Activated T-helper 2 cell treated with anti-CD3 and anti-CD28 coated beads, Interferon-gamma antibody, Interleukin-2, Interleukin-4, amounts not matched to agents 10 μg/mL and 5 μg/mL and 100 μg/mL, durations not matched to agents 14 hours and 24 hours and 36 hours (primary cell): ENCODE data around the gene MSTN. TPM values are rescaled to one million over a fixed set of nuclear protein-coding genes. Genes with fewer than 3 reads are reported as not detected.
"Not testable (repeated sequence)": the region's sequence is repeated elsewhere in the genome, so short reads cannot be mapped to it uniquely, and the experiment has no call there.

ENCODE experiments used
- DNase-seq: peaks from one replicate; pipeline ENCODE4 v3.0.0; 2021; ENCODE audit warnings: low spot score
- H3K27ac Mint-ChIP-seq: one replicate; pipeline ENCODE4 v1.8.0; 2021; ENCODE audit warnings: mixed read lengths
- H3K27me3 Mint-ChIP-seq: one replicate; pipeline ENCODE4 v1.8.0; 2021; ENCODE audit warnings: low read depth, mixed read lengths
- H3K36me3 Mint-ChIP-seq: one replicate; pipeline ENCODE4 v1.8.0; 2021; ENCODE audit warnings: low read depth, mixed read lengths
- H3K4me1 Mint-ChIP-seq: one replicate; pipeline ENCODE4 v1.8.0; 2021; ENCODE audit warnings: low read depth, mixed read lengths
- H3K4me3 Mint-ChIP-seq: one replicate; pipeline ENCODE4 v1.8.0; 2021; ENCODE audit warnings: low read depth, mild to moderate bottlenecking, moderate library complexity, mixed read lengths
- H3K9me3 Mint-ChIP-seq: one replicate; pipeline ENCODE4 v1.8.0; 2021; ENCODE audit warnings: mixed read lengths
- intact Hi-C: fragments of 100-400 bp; cut with micrococcal nuclease; formaldehyde crosslinking; loops from one replicate; pipeline ENCODE4 v1.15.1; 2023
- total RNA-seq: library from RNA; stranded (reverse); gene quantifications from 2 replicates; pipeline ENCODE4 v1.2.3, GENCODE V29; 2022

Gene MSTN
- total RNA-seq, 1 donor from 2014 or later: not detected

DNA sequence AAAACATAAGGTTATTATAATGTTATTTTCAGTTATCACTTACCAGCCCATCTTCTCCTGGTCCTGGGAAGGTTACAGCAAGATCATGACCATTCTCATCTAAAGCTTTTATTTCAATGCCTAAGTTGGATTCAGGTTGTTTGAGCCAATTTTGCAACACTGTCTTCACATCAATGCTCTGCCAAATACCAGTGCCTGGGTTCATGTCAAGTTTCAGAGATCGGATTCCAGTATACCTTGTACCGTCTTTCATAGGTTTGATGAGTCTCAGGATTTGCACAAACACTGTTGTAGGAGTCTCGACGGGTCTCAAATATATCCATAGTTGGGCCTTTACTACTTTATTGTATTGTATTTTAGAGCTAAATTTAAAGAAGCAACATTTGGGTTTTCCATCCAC, 2.5 kb downstream of the MSTN start:
- no peak for DNase-seq
- H3K9me3 Mint-ChIP-seq: no peaks in the 10 kb centered on the region
- no peak overlapping the region for H3K4me3 Mint-ChIP-seq
- peaks cover 10% of the 10 kb centered on the region for H3K27me3 Mint-ChIP-seq
- no peaks in the 10 kb centered on the region for H3K36me3 Mint-ChIP-seq
- intact Hi-C loops: no loop called here
- H3K4me1 Mint-ChIP-seq: no peaks in the 10 kb centered on the region
- no peak overlapping the region for H3K27ac Mint-ChIP-seq

DNA sequence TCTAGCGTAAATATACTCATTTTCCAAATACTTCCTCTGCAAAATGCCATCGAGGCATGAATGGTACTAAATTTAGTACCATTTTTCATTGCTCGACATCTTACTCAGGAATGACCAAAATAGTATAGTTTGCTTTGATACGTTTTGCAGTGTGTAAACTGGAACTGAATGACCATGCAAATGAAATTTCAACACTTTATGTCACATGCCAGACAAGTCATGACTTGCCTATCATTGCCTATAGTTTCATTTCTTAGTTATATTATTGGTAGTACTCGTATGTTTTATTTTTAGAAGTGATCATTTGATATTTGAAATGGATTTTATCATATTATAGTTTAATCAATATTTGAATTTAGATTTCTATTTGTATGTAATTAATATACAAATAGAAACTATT, 9.1 kb downstream of the MSTN start:
- intact Hi-C loops: no loop called here

DNA sequence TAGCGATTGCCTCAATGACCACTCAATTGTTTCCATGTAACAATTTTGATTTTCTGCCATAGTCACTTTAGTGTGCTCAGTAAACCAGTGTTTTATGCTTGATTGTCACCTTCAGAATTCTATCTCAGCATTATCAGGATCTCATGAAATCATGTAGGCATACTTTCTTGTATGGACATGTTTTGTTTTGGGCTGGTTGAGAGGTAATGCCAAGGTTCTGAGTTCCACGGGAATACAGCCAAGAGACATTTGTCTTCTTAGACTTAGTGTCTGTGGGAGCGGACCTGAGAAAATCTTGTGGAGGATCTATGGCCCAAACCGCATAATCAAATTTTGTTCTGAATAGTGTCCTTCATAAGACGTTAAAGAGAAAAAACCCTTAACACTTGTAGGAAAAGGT, 10.2 kb downstream of the MSTN start:
- H3K9me3 Mint-ChIP-seq: no peaks in the 10 kb centered on the region
- intact Hi-C loops: no loop called here
- no peaks in the 10 kb centered on the region for H3K36me3 Mint-ChIP-seq

More for the DNA sequence above, 9.1 kb downstream of the MSTN start:
- no peaks in the 10 kb centered on the region for H3K36me3 Mint-ChIP-seq
- H3K4me1 Mint-ChIP-seq: no peaks in the 10 kb centered on the region
- DNase-seq: no peak
- no peak overlapping the region for H3K4me3 Mint-ChIP-seq
- H3K27ac Mint-ChIP-seq: no peak overlapping the region
- H3K27me3 Mint-ChIP-seq: peaks cover 5% of the 10 kb centered on the region
- H3K9me3 Mint-ChIP-seq: no peaks in the 10 kb centered on the region

DNA sequence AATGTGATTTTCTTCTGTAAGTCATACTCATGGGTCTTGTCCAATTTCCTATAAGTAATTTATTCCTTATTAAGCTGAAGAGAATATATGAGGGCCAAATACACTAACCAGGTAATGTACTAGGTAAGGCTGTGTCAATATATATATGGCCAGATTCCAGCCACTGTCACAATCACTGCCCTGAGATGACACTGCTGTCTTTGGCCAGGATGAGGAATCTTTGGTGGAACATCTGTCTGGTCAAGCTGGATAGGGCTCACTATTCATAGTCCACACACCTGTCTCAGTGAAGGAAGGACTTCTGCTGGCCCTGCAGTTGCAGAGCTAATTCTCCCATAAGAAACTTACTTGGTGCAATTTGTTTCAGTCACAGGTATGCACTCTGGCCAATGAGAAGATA, 11.3 kb downstream of the MSTN start:
- H3K27ac Mint-ChIP-seq: no peak overlapping the region
- H3K9me3 Mint-ChIP-seq: no peaks in the 10 kb centered on the region
- no peaks in the 10 kb centered on the region for H3K36me3 Mint-ChIP-seq
- no peaks in the 10 kb centered on the region for H3K4me1 Mint-ChIP-seq
- intact Hi-C loops: no loop called here
- DNase-seq: no peak
- H3K27me3 Mint-ChIP-seq: peaks cover 9% of the 10 kb centered on the region
- H3K4me3 Mint-ChIP-seq: no peak overlapping the region

More for the DNA sequence above, 10.2 kb downstream of the MSTN start:
- H3K27ac Mint-ChIP-seq: no peak overlapping the region
- DNase-seq: no peak
- H3K4me1 Mint-ChIP-seq: no peaks in the 10 kb centered on the region
- no peak overlapping the region for H3K4me3 Mint-ChIP-seq
- H3K27me3 Mint-ChIP-seq: peaks cover 7% of the 10 kb centered on the region

DNA sequence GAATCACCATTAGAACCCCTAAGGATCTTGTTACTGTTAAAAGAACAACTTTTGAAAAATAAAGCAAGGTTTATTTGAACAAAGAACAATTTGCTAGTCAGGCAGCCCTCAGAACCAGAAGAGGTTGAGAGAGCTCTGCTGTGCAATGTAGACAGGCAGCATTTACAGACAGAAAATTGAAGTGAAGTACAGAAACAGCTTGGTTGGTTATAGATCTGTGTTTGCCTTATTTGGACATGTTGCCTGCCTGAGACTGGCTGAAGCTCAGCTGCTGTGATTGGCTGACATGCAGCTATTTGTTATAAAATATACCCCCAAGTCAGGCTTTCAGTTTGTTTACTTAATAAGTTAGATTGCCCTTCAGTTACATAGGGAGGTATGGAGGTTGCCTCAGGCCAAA, 12.5 kb downstream of the MSTN start:
- H3K4me1 Mint-ChIP-seq: no peaks in the 10 kb centered on the region
- H3K27ac Mint-ChIP-seq: no peak overlapping the region

DNA sequence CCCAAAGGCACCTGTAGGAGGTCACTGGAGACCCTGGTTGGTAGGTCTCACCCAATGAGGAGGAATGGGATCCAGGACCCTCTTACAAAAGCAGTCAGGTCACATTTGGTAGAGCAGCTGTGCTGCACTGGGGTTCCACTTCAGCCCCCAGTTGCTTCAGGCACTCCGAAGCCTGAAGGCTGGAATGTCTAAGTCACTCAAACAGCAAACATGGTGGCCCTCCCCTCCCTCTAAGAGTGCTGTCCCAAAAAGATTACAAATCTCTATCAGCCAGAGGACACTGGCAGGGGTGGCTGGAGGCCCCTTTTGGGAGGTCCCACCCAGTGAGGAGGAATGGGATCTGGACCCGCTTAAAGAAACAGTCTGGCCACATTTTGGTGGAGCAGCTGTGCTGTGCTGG, 17.7 kb downstream of the MSTN start:
- Mint-ChIP-seq H3K4me3 (no peak overlapping the region), H3K36me3 (no peaks in the 10 kb centered on the region), H3K9me3 (no peaks in the 10 kb centered on the region), H3K27me3 (peaks cover 20% of the 10 kb centered on the region), H3K27ac (no peak overlapping the region), H3K4me1 (no peaks in the 10 kb centered on the region)
- intact Hi-C loops: no loop called here
- DNase-seq: no peak

More for the DNA sequence above, 12.5 kb downstream of the MSTN start:
- no peak for DNase-seq
- Mint-ChIP-seq H3K4me3 (no peak overlapping the region), H3K9me3 (no peaks in the 10 kb centered on the region), H3K36me3 (no peaks in the 10 kb centered on the region), H3K27me3 (peaks cover 9% of the 10 kb centered on the region)
- intact Hi-C loops: no loop called here

DNA sequence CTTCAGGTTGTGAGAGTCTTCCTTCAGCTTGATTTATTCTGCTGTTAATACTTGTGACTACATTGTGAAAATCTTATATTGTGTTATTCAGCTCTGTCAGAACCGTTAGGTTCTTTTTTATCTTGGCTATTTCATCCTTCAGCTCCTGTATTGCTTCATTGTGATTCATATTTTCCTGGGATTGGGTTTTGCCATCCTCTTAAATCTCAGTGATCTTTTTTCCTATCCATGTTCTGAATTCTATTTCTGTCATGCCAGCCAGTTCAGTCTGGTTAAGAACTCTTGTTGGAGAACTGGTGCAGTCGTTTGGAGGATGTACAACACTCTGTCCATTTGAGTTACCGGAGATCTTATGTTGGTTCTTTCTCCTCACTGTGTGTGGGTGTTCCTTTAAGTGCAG, 19.1 kb downstream of the MSTN start:
- no peaks in the 10 kb centered on the region for H3K9me3 Mint-ChIP-seq
- H3K4me3 Mint-ChIP-seq: no peak overlapping the region
- no peak for DNase-seq
- H3K36me3 Mint-ChIP-seq: no peaks in the 10 kb centered on the region
- H3K4me1 Mint-ChIP-seq: no peaks in the 10 kb centered on the region
- peaks cover 20% of the 10 kb centered on the region for H3K27me3 Mint-ChIP-seq
- H3K27ac Mint-ChIP-seq: no peak overlapping the region
- intact Hi-C loops: no loop called here

DNA sequence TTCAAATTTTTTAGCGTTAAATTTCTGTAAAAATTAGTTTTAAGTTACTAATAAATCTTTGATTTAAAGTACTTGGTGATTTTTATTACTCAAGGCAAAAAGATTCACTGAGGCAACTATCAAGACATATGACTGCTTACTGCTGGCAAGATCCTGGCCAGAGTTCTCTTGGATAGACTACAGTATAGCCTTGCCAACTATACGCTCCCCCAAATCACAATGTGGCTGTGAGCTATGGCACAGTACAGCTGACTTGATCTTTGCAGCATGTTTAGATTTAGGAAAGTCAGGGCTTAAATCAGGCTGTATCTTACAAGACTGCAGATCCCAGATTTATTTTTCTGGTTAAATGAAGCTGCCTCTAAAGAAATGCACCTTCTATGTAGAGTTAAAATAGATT, 26.5 kb downstream of the MSTN start:
- Mint-ChIP-seq H3K27me3 (peaks cover 9% of the 10 kb centered on the region), H3K4me3 (no peak overlapping the region), H3K36me3 (no peaks in the 10 kb centered on the region), H3K4me1 (no peaks in the 10 kb centered on the region), H3K27ac (no peak overlapping the region), H3K9me3 (no peaks in the 10 kb centered on the region)
- no peak for DNase-seq
- intact Hi-C loops: no loop called here

DNA sequence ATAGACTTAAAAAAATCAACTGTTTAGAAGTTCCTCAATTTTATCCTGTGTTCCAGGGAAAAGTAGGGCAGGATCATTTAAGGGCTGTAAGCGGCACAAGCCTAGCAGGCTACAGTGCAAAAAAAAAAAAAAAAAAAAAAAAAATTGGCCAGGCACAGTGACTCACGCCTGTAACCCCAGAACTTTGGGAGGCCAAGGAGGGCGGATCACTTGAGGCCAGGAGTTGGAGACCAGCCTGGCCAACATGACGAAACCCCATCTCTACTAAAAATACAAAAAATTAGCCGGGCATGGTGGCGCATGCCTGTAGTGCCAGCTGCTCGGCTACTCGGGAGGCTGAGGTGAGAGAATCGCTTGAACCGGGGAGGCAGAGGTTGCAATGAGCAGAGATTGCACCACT, 28.1 kb downstream of the MSTN start:
- intact Hi-C loops, H3K27ac Mint-ChIP-seq, H3K4me3 Mint-ChIP-seq, H3K9me3 Mint-ChIP-seq, H3K4me1 Mint-ChIP-seq, DNase-seq, H3K36me3 Mint-ChIP-seq: not testable (repeated sequence)
- H3K27me3 Mint-ChIP-seq: peaks cover 18% of the 10 kb centered on the region

DNA sequence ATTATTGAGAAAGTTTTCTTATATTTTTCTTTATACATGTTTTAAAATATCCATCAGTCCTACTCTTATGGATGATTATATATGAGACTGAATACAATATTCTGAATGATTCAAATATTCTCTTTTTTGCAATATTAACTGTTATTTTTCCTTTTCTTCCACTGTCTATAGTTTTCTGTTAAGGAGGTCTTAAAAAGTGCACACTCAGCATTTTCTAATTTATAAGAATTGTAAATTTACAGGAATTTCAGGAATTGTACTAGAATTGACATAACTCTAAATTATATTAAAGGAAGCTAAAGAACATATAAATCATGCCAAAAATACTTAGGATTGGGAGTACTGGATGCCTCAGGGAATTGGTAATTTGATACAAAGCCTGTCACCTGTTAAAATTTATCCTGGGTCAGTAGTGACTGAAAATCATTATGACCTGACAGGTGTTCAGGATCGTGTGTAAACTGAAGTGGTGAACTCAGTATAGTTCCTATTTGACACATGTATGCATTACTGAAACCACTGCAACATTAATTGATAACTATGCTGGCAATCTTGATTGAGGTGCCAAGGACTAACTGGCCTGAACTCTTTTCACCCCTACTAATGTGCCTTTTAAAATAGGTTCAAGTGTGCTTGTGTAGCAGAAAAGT, 30.4 kb downstream of the MSTN start:
- DNase-seq: no peak
- H3K9me3 Mint-ChIP-seq: no peaks in the 10 kb centered on the region
- intact Hi-C loops: no loop called here
- H3K4me1 Mint-ChIP-seq: no peaks in the 10 kb centered on the region
- no peak overlapping the region for H3K4me3 Mint-ChIP-seq
- no peaks in the 10 kb centered on the region for H3K36me3 Mint-ChIP-seq
- no peak overlapping the region for H3K27ac Mint-ChIP-seq
- peaks cover 22% of the 10 kb centered on the region for H3K27me3 Mint-ChIP-seq

DNA sequence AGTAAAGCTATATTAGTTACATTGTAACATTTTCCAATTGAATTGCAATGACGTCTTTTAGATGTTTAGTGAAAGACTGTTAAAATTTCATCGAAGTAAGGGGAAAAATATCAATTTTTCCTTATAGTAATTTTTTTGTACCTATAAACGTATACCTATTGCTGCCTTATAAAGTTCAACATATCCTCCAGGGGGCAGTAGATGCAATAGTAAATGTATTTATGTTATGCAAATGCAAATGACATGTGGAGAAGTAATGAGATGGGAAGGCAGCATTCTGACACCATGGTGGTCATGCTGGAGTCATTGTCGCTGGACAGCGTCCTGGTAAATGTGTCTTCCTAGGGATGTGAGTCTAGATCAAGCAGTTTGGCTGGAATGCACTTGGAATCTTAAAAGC, 38.7 kb downstream of the MSTN start:
- intact Hi-C loops: no loop called here
- no peak for DNase-seq

DNA sequence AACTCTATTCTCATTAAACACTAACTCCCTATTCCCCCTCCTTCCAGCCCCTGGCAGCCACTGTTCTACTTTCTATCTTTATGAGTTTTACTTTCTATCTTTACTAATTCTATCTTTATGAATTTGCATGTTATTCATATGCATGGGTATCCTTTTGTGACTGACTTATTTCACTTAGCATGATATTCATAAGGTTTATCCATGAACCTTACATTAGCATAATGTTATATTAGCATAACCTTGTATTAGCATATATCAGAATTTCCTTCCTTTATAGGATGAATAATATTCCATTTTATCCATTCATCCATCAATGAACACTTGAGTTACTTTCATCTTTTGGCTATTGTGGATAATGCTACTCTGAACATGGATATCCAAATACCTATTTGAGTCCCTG, 41.8 kb downstream of the MSTN start:
- intact Hi-C loops: no loop called here
- no peak overlapping the region for H3K4me3 Mint-ChIP-seq
- H3K4me1 Mint-ChIP-seq: no peaks in the 10 kb centered on the region
- peaks cover 13% of the 10 kb centered on the region for H3K9me3 Mint-ChIP-seq
- no peak overlapping the region for H3K27ac Mint-ChIP-seq
- no peak for DNase-seq
- H3K27me3 Mint-ChIP-seq: peaks cover 6% of the 10 kb centered on the region
- no peaks in the 10 kb centered on the region for H3K36me3 Mint-ChIP-seq

More for the DNA sequence above, 38.7 kb downstream of the MSTN start:
- H3K27ac Mint-ChIP-seq: no peak overlapping the region
- no peaks in the 10 kb centered on the region for H3K36me3 Mint-ChIP-seq
- no peaks in the 10 kb centered on the region for H3K9me3 Mint-ChIP-seq
- no peak overlapping the region for H3K4me3 Mint-ChIP-seq
- H3K27me3 Mint-ChIP-seq: peaks cover 18% of the 10 kb centered on the region
- no peaks in the 10 kb centered on the region for H3K4me1 Mint-ChIP-seq

DNA sequence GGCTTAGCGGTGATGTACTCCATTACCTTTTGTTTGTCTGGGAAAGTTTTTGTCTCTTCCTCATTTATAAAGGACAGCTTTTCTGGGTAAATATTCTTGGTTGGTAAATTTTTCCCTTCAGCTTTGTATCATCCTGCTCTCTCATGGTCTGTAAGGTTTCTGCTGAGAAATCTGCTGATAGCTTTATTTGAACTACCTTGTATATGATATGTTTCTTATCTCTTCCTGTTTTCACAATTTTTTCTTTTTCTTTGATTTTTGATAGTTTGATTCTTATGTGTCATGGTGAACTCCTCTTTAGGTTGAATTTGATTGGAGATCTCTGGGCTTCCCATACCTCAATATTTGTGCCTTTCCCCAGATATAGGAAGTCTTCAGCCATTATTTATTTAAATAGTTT, 44.7 kb downstream of the MSTN start:
- Mint-ChIP-seq H3K4me1 (no peaks in the 10 kb centered on the region), H3K9me3 (peaks cover 17% of the 10 kb centered on the region), H3K36me3 (no peaks in the 10 kb centered on the region), H3K27ac (no peak overlapping the region), H3K27me3 (peaks cover 5% of the 10 kb centered on the region), H3K4me3 (no peak overlapping the region)
- DNase-seq: no peak
- intact Hi-C loops: no loop called here

DNA sequence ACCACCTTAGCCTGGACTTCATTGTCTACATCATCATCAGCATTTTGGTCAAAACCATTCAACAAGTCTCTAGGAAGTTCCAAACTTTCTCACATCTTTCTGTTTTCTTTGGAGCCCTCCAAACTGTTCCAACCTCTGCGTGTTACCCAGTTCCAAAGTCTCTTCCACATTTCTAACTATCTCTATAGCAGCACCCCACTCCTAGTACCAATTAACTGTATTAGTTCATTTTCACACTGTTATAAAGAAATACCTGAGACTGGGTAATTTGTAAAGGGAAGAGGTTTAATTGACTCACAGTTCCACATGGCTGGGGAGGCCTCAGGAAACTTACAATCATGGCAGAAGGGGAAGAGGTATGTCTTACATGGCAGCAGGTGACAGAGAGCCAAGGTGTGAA, 46.6 kb downstream of the MSTN start:
- H3K27ac Mint-ChIP-seq, intact Hi-C loops, DNase-seq, H3K4me3 Mint-ChIP-seq, H3K36me3 Mint-ChIP-seq, H3K27me3 Mint-ChIP-seq, H3K4me1 Mint-ChIP-seq: not testable (repeated sequence)
- peaks cover 17% of the 10 kb centered on the region for H3K9me3 Mint-ChIP-seq
